HCT116 (cell line): Measurements from ENCODE around the gene SOBP. TPM values are rescaled to one million over a fixed set of nuclear protein-coding genes. Genes with fewer than 3 reads are reported as not detected.

Experiments
- ATAC-seq: fragments of 200-7000 bp; cut with Tn5 transposase; 2 replicates; pipeline ENCODE4 v1.9.1; 2020; ENCODE audit warnings: mild to moderate bottlenecking, moderate library complexity
- BruUV-seq: library from RNA; stranded (reverse); fragments of 400-500 nt; replicated peaks from 2 replicates; lab custom pipeline; 2021; lab: Mats Ljungman, UMichigan
- CTCF ChIA-PET: fragments of 300-600 bp; sonication (Branson Sonifier 250); formaldehyde crosslinking; loops from one replicate; lab custom pipeline; 2021; ENCODE audit warnings: antibody characterized with exemption; lab: Charles Lee
- POLR2A ChIA-PET: fragments of 300-600, 350-600 bp; sonication (Branson Sonifier 250); formaldehyde crosslinking; loops from one replicate; lab custom pipeline; 2021; ENCODE audit warnings: antibody characterized with exemption; lab: Charles Lee
- RAD21 ChIA-PET, 2 experiments: fragments of 300-600 bp; sonication (Branson Sonifier 250); formaldehyde crosslinking; loops; one replicate each; lab custom pipeline; 2023; ENCODE audit warnings: low total read pairs in 2 of 2; ENCODE audit not compliant: uncharacterized antibody in 2 of 2, unreplicated experiment in 2 of 2, low non-redundant PET in 1 of 2; lab: Charles Lee
- DNase-seq: peaks from one replicate; pipeline ENCODE4 v3.0.0-alpha.2; 2010; ENCODE audit warnings: low read depth, low spot score
- H2AFZ ChIP-seq: fragments of 200-600 bp; shearing (Covaris generic), sonication (generic); 2 replicates; pipeline ENCODE4 v1.6.1; 2017; ENCODE audit warnings: low read depth, mixed run types, mixed read lengths, antibody characterized with exemption, low read length; ENCODE audit not compliant: poor library complexity, severe bottlenecking
- H3K27ac ChIP-seq: 2 replicates; pipeline ENCODE4 v1.5.1; 2012; ENCODE audit warnings: low read depth, low read length
- H3K27me3 ChIP-seq: fragments of 200-600 bp; sonication (generic); 2 replicates; pipeline ENCODE4 v1.6.1; 2016; ENCODE audit warnings: mixed run types, low read length, mixed read lengths; ENCODE audit not compliant: insufficient read depth
- H3K36me3 ChIP-seq, 2 experiments: fragments of 200-500 bp in 1 of 2; fragments of 200-600 bp in 1 of 2; sonication (Bioruptor generic) in 1 of 2; sonication (generic) in 1 of 2; 2 replicates each; pipeline versions ENCODE4 v1.5.1 to v1.6.1; 2014 to 2016; ENCODE audit warnings: low read length in 2 of 2, inconsistent platforms in 1 of 2, mixed read lengths in 1 of 2, mixed run types in 1 of 2; ENCODE audit not compliant: insufficient read depth in 2 of 2, control insufficient read depth in 1 of 2
- H3K4me1 ChIP-seq, 2 experiments: fragments of 200-600 bp in 1 of 2; sonication (generic) in 1 of 2; 2 replicates each; pipeline versions ENCODE4 v1.5.1 to v1.6.1; 2012 to 2017; ENCODE audit warnings: low read length in 2 of 2, inconsistent platforms in 1 of 2, mild to moderate bottlenecking in 1 of 2, mixed read lengths in 1 of 2, mixed run types in 1 of 2, moderate library complexity in 1 of 2; ENCODE audit not compliant: insufficient read depth in 2 of 2, control insufficient read depth in 1 of 2
- H3K4me2 ChIP-seq: fragments of 200-600 bp; sonication (generic); 2 replicates; pipeline ENCODE4 v1.6.1; 2017; ENCODE audit warnings: mixed run types, low read length, mixed read lengths
- H3K4me3 ChIP-seq, 2 experiments: fragments of 200-600 bp in 1 of 2; sonication (generic) in 1 of 2; replicated peaks in 1 of 2; 2 replicates each; pipeline ENCODE4 v1.5.1; 2011 to 2016; ENCODE audit warnings: low read length in 2 of 2, control low read depth in 1 of 2, low read depth in 1 of 2, mild to moderate bottlenecking in 1 of 2, mixed read lengths in 1 of 2, mixed run types in 1 of 2
- H3K79me2 ChIP-seq: fragments of 200-600 bp; sonication (generic); 2 replicates; pipeline ENCODE4 v1.6.1; 2017; ENCODE audit warnings: mild to moderate bottlenecking, mixed run types, low read length, moderate library complexity, mixed read lengths; ENCODE audit not compliant: insufficient read depth
- H3K9ac ChIP-seq: fragments of 200-600 bp; sonication (generic); 2 replicates; pipeline ENCODE4 v1.6.1; 2016; ENCODE audit warnings: low read length, mixed read lengths
- H3K9me2 ChIP-seq: fragments of 200-600 bp; sonication (generic), shearing (Covaris generic); 2 replicates; pipeline ENCODE4 v1.6.1; 2017; ENCODE audit warnings: mixed run types, mild to moderate bottlenecking, moderate library complexity; ENCODE audit not compliant: insufficient read depth
- H3K9me3 ChIP-seq, 2 experiments: fragments of 200-500 bp in 1 of 2; fragments of 200-600 bp in 1 of 2; sonication (Bioruptor generic) in 1 of 2; sonication (generic) in 1 of 2; 2 replicates each; pipeline ENCODE4 v1.6.1; 2014 to 2017; ENCODE audit warnings: low read length in 2 of 2, mixed read lengths in 2 of 2, inconsistent platforms in 1 of 2, low read depth in 1 of 2, mild to moderate bottlenecking in 1 of 2, mixed run types in 1 of 2, moderate library complexity in 1 of 2; ENCODE audit not compliant: control insufficient read depth in 1 of 2, insufficient read depth in 1 of 2
- H4K20me1 ChIP-seq: fragments of 200-600 bp; sonication (generic), shearing (Covaris generic); 2 replicates; pipeline ENCODE4 v1.6.1; 2017; ENCODE audit warnings: mixed run types, mild to moderate bottlenecking, moderate library complexity; ENCODE audit not compliant: insufficient read depth
- ATF3 ChIP-seq: IDR thresholded peaks from 2 replicates; pipeline ENCODE4 v1.6.1; 2012
- CBX3 ChIP-seq: IDR thresholded peaks from 2 replicates; pipeline ENCODE4 v1.6.1; 2012; ENCODE audit warnings: low read depth
- CEBPB ChIP-seq: IDR thresholded peaks from 2 replicates; pipeline ENCODE4 v1.6.1; 2012; ENCODE audit warnings: low read depth
- CTCF ChIP-seq, 3 experiments: fragments of 200-600 bp in 1 of 3; sonication (generic) in 1 of 3; IDR thresholded peaks in 2 of 3; conservative IDR thresholded peaks in 1 of 3; 2 replicates each; pipeline ENCODE4 v1.5.1; 2012 to 2017; ENCODE audit warnings: low read depth in 2 of 3, low read length in 2 of 3, antibody characterized with exemption in 1 of 3, borderline replicate concordance in 1 of 3, control low read depth in 1 of 3, mild to moderate bottlenecking in 1 of 3, mixed read lengths in 1 of 3, mixed run types in 1 of 3, moderate library complexity in 1 of 3; ENCODE audit not compliant: insufficient read depth in 1 of 3
- EGR1 ChIP-seq: IDR thresholded peaks from 2 replicates; pipeline ENCODE4 v1.6.1; 2012; ENCODE audit warnings: low read depth
- ELF1 ChIP-seq: IDR thresholded peaks from 2 replicates; pipeline ENCODE4 v1.6.1; 2012; ENCODE audit warnings: low read depth, borderline replicate concordance
- EZH2 ChIP-seq: fragments of 200-600 bp; sonication (generic); IDR thresholded peaks from 2 replicates; pipeline ENCODE4 v1.6.1; 2017; ENCODE audit warnings: antibody characterized with exemption, mixed run types
- FOSL1 ChIP-seq: IDR thresholded peaks from 2 replicates; pipeline ENCODE4 v1.6.1; 2012; ENCODE audit warnings: low read depth
- JUND ChIP-seq: IDR thresholded peaks from 2 replicates; pipeline ENCODE4 v1.6.1; 2012
- POLR2A ChIP-seq: IDR thresholded peaks from 2 replicates; pipeline ENCODE4 v1.7.0; 2011; ENCODE audit warnings: borderline replicate concordance; ENCODE audit not compliant: insufficient read depth, insufficient read length; ENCODE audit errors: extremely low read depth
- POLR2AphosphoS5 ChIP-seq: IDR thresholded peaks from 2 replicates; pipeline ENCODE4 v1.6.1; 2011; ENCODE audit warnings: mild to moderate bottlenecking, low read depth, low read length, moderate library complexity
- RAD21 ChIP-seq: IDR thresholded peaks from 2 replicates; pipeline ENCODE4 v1.6.1; 2012; ENCODE audit warnings: low read depth, mild to moderate bottlenecking
- REST ChIP-seq: IDR thresholded peaks from 2 replicates; pipeline ENCODE4 v1.6.1; 2012; ENCODE audit warnings: low read depth
- SIN3A ChIP-seq: IDR thresholded peaks from 2 replicates; pipeline ENCODE4 v1.6.1; 2012; ENCODE audit warnings: low read depth
- SP1 ChIP-seq: IDR thresholded peaks from 2 replicates; pipeline ENCODE4 v1.6.1; 2012; ENCODE audit warnings: low read depth
- SRF ChIP-seq: IDR thresholded peaks from 2 replicates; pipeline ENCODE4 v1.6.1; 2012; ENCODE audit warnings: low read depth
- TCF7L2 ChIP-seq: IDR thresholded peaks from 2 replicates; pipeline ENCODE4 v1.7.0; 2011; ENCODE audit warnings: borderline replicate concordance, inconsistent platforms; ENCODE audit not compliant: insufficient read depth, insufficient read length; ENCODE audit errors: extremely low read depth
- ZBTB33 ChIP-seq: IDR thresholded peaks from 2 replicates; pipeline ENCODE4 v1.6.1; 2011; ENCODE audit warnings: mild to moderate bottlenecking, low read length, moderate library complexity; ENCODE audit not compliant: insufficient replicate concordance; ENCODE audit errors: extremely low read depth
- ZFX ChIP-seq: fragments of 450-650 bp; IDR thresholded peaks from 2 replicates; pipeline ENCODE4 v1.6.1; 2017
- ZNF274 ChIP-seq: fragments of 200-500 bp; sonication (Bioruptor generic); IDR thresholded peaks from 2 replicates; pipeline ENCODE4 v1.6.1; 2014; ENCODE audit warnings: mild to moderate bottlenecking, low read depth, low read length, inconsistent platforms
- intact Hi-C: fragments of 100-400 bp; cut with micrococcal nuclease; formaldehyde crosslinking; loops from 2 replicates; pipeline ENCODE4 v1.10.0; 2022
- total RNA-seq: library from RNA; stranded (reverse); gene quantifications from one replicate; pipeline ENCODE4 v1.2.1, GENCODE V29; 2021; ENCODE audit not compliant: unreplicated experiment

SOBP gene
- total RNA-seq, 1 experiment from 2014 or later, result 2.6 TPM

- Histone ChIP-seq H3K9me3 (no peaks in the 10 kb centered on the region), H4K20me1 (no peaks in the 10 kb centered on the region), H2AFZ (no peak overlapping the region), H3K4me1 (no peaks in the 10 kb centered on the region), H3K4me2 (no peak overlapping the region), H3K9me2 (no peaks in the 10 kb centered on the region), H3K4me3 (no peak overlapping the region), H3K27me3 (no peaks in the 10 kb centered on the region), H3K79me2 (no peaks in the 10 kb centered on the region), H3K9ac (no peak overlapping the region), H3K36me3 (no peaks in the 10 kb centered on the region), H3K27ac (no peak overlapping the region)
- no peak for TF ChIP-seq ZNF274
- no peak for TF ChIP-seq ZBTB33
- TF ChIP-seq SIN3A, result no peak
- TF ChIP-seq FOSL1, result no peak
- TF ChIP-seq TCF7L2, result no peak
- TF ChIP-seq CEBPB, result no peak
- TF ChIP-seq EGR1, result no peak
- TF ChIP-seq ATF3, result no peak
- no peak for TF ChIP-seq POLR2AphosphoS5
- TF ChIP-seq CBX3, result no peak
- TF ChIP-seq CTCF (IDR thresholded peaks at IDR 0.05 in 2 of 3, conservative IDR thresholded peaks at IDR 0.05 in 1 of 3; ENCODE audit: borderline replicate concordance in 1 of 3, insufficient read depth in 1 of 3, low read depth in 2 of 3, low read length in 2 of 3), result no peak
- TF ChIP-seq ZFX, result no peak
- TF ChIP-seq SRF, result no peak
- no peak for TF ChIP-seq SP1
- no peak for TF ChIP-seq EZH2
- no peak for TF ChIP-seq REST
- TF ChIP-seq ELF1, result no peak
- TF ChIP-seq JUND, result no peak
- no peak for TF ChIP-seq RAD21
- TF ChIP-seq POLR2A, result no peak
- DNase-seq, result no peak
- ATAC-seq, result no peak
- intact Hi-C loops, result no loop called here
- BruUV-seq, result no TSS peak
- ChIA-PET CTCF (no interaction called here), POLR2A (no interaction called here), RAD21 (no interaction called here)
Measured at GRCh38 chr6:107466062-107466461, 23.9 kb upstream of the SOBP start.
